Left forelimb (tissue), 1 donor: ENCODE data around the gene EGFR.

ENCODE experiments used
- DNase-seq: peaks from one replicate; pipeline ENCODE4 v3.0.0-alpha.2; 2018; ENCODE audit warnings: low spot score

EGFR gene

GRCh38 chr7:55063061-55063460 is 44.2 kb downstream of the EGFR start:
- no peak for DNase-seq

- DNase-seq: no peak
Measured at GRCh38 chr7:55063633-55064032, 44.8 kb downstream of the EGFR start.

- no peak for DNase-seq
Measured at GRCh38 chr7:55065079-55065478, 46.3 kb downstream of the EGFR start.

GRCh38 chr7:55065511-55066229 is 46.9 kb downstream of the EGFR start:
- DNase-seq: no peak

- DNase-seq: no peak
Measured at GRCh38 chr7:55066524-55066923, 47.7 kb downstream of the EGFR start.

GRCh38 chr7:55066938-55067337 is 48.1 kb downstream of the EGFR start:
- DNase-seq: no peak

- DNase-seq: no peak
Measured at GRCh38 chr7:55067748-55068147, 48.9 kb downstream of the EGFR start.

GRCh38 chr7:55069271-55069792 is 50.5 kb downstream of the EGFR start:
- no peak for DNase-seq

- no peak for DNase-seq
Measured at GRCh38 chr7:55070271-55070743, 51.5 kb downstream of the EGFR start.

GRCh38 chr7:55070854-55071253 is 52.0 kb downstream of the EGFR start:
- no peak for DNase-seq

- no peak for DNase-seq
Measured at GRCh38 chr7:55071411-55072175, 52.8 kb downstream of the EGFR start.

GRCh38 chr7:55072251-55072650 is 53.4 kb downstream of the EGFR start:
- DNase-seq: no peak

GRCh38 chr7:55073051-55073511 is 54.3 kb downstream of the EGFR start:
- no peak for DNase-seq

- no peak for DNase-seq
Measured at GRCh38 chr7:55073976-55074528, 55.2 kb downstream of the EGFR start.

GRCh38 chr7:55075464-55076021 is 56.7 kb downstream of the EGFR start:
- no peak for DNase-seq

GRCh38 chr7:55077561-55078410 is 59.0 kb downstream of the EGFR start:
- no peak for DNase-seq

GRCh38 chr7:55078465-55079372 is 59.9 kb downstream of the EGFR start:
- no peak for DNase-seq

GRCh38 chr7:55080000-55080623 is 61.3 kb downstream of the EGFR start:
- DNase-seq: no peak

- no peak for DNase-seq
Measured at GRCh38 chr7:55081068-55081467, 62.3 kb downstream of the EGFR start.
